GM11168 (cell line): ENCODE data around the gene TFF1.

Experiments used
- in situ Hi-C: fragments of 300-500 bp; cut with MboI; formaldehyde crosslinking; loops from one replicate; pipeline ENCODE4 v1.12.0; 2022; ENCODE audit warnings: low sequenced_read_pairs; ENCODE audit not compliant: unreplicated experiment

The TFF1 gene

GRCh38 chr21:42348762-42349161 lies 17.6 kb downstream of the TFF1 start:
- in situ Hi-C loops: no loop called here

- in situ Hi-C loops: no loop called here
These were observed 18.6 kb downstream of the TFF1 start for GRCh38 chr21:42347601-42348327.

GRCh38 chr21:42346866-42347600 lies 19.3 kb downstream of the TFF1 start:
- in situ Hi-C loops: no loop called here

- in situ Hi-C loops: no loop called here
These were observed 19.9 kb downstream of the TFF1 start for GRCh38 chr21:42346441-42346840.

- in situ Hi-C loops: no loop called here
These were observed 21.7 kb downstream of the TFF1 start for GRCh38 chr21:42344631-42345030.

- in situ Hi-C loops: no loop called here
These were observed 22.3 kb downstream of the TFF1 start for GRCh38 chr21:42343963-42344510.

- in situ Hi-C loops: no loop called here
These were observed 22.8 kb downstream of the TFF1 start for GRCh38 chr21:42343556-42343955.

GRCh38 chr21:42343101-42343500 lies 23.2 kb downstream of the TFF1 start:
- in situ Hi-C loops: no loop called here

GRCh38 chr21:42341776-42342542 lies 24.4 kb downstream of the TFF1 start:
- in situ Hi-C loops: no loop called here

GRCh38 chr21:42340187-42341050 lies 25.9 kb downstream of the TFF1 start:
- in situ Hi-C loops: no loop called here

GRCh38 chr21:42338729-42339715 lies 27.3 kb downstream of the TFF1 start:
- in situ Hi-C loops: no loop called here

- in situ Hi-C loops: no loop called here
These were observed 28.3 kb downstream of the TFF1 start for GRCh38 chr21:42337830-42338728.

GRCh38 chr21:42337276-42337675 lies 29.1 kb downstream of the TFF1 start:
- in situ Hi-C loops: no loop called here

GRCh38 chr21:42336054-42336453 lies 30.3 kb downstream of the TFF1 start:
- in situ Hi-C loops: no loop called here

GRCh38 chr21:42332557-42333317 lies 33.6 kb downstream of the TFF1 start:
- in situ Hi-C loops: no loop called here

GRCh38 chr21:42331660-42332059 lies 34.7 kb downstream of the TFF1 start:
- in situ Hi-C loops: no loop called here
